K562 (cell line): ENCODE measurements around the gene IPO11. TPM values are rescaled to one million over a fixed set of nuclear protein-coding genes. Genes with fewer than 3 reads are reported as not detected.

Experiments
- BHLHE40 ChIP-seq: IDR thresholded peaks from 2 replicates; pipeline ENCODE4 v1.6.1; 2011; ENCODE audit warnings: low read length, improper control_type of control experiment
- CREB1 ChIP-seq, 2 experiments: sonication (generic) in 1 of 2; formaldehyde crosslinking in 1 of 2; IDR thresholded peaks; 2 replicates each; pipeline versions ENCODE4 v1.6.1 to v1.8.0; 2012 to 2022; ENCODE audit warnings: inconsistent platforms in 1 of 2, mild to moderate bottlenecking in 1 of 2, missing genetic modification reagents in 1 of 2, moderate library complexity in 1 of 2
- GTF2E2 ChIP-seq: fragments of 200-800 bp; sonication (Bioruptor generic); IDR thresholded peaks from 2 replicates; pipeline ENCODE4 v1.6.1; 2016; ENCODE audit warnings: missing genetic modification characterization, missing compliant biosample characterization
- HDAC8 ChIP-seq: fragments of 450-650 bp; IDR thresholded peaks from 2 replicates; pipeline ENCODE4 v1.6.1; 2016; ENCODE audit warnings: mild to moderate bottlenecking, missing genetic modification characterization, moderate library complexity, missing compliant biosample characterization
- MEF2D ChIP-seq: conservative IDR thresholded peaks from 2 replicates; pipeline ENCODE4 v1.6.1; 2016; ENCODE audit warnings: low read depth, missing genetic modification characterization, missing compliant biosample characterization
- MGA ChIP-seq: fragments of 450-650 bp; IDR thresholded peaks from 2 replicates; pipeline ENCODE4 v1.6.1; 2016; ENCODE audit warnings: mild to moderate bottlenecking, moderate library complexity
- RFX1 ChIP-seq: fragments of 450-650 bp; IDR thresholded peaks from 2 replicates; pipeline ENCODE4 v1.6.1; 2016; ENCODE audit warnings: mild to moderate bottlenecking, moderate library complexity
- SNRNP70 ChIP-seq: fragments of 200-400 bp; formaldehyde crosslinking; optimal IDR thresholded peaks from 2 replicates; pipeline ENCODE3; 2017; ENCODE audit warnings: low read depth, low read length
- SRSF7 ChIP-seq: fragments of 200-400 bp; formaldehyde crosslinking; optimal IDR thresholded peaks from 2 replicates; pipeline ENCODE3; 2017; ENCODE audit warnings: mild to moderate bottlenecking, low read depth, low read length
- TRIM28 ChIP-seq: fragments of 450-650 bp; IDR thresholded peaks from 2 replicates; pipeline ENCODE4 v1.6.1; 2017
- ZNF146 ChIP-seq: IDR thresholded peaks from one replicate; pipeline ENCODE4 v1.6.1; 2018; ENCODE audit warnings: missing compliant biosample characterization; ENCODE audit not compliant: unreplicated experiment
- polyA plus RNA-seq, 8 experiments: library from polyadenylated mRNA; depleted of rRNA in 4 of 8; stranded (reverse) in 5 of 8; unstranded in 3 of 8; fragments of >200 nt; fragmentation: Nextera tagmentation in 2 of 8; fragmentation: Illumina TruSeq in 1 of 8; extraction: Ambion mirVana in 2 of 8; extraction: Trizol in 1 of 8; gene quantifications; 2 replicates each; pipeline versions ENCODE4 v1.2.1 to v1.2.3, GENCODE V29; 2011 to 2014; ENCODE audit warnings: inconsistent platforms in 1 of 8, missing spikeins in 1 of 8
- total RNA-seq, 7 experiments: library from RNA; depleted of rRNA in 6 of 7; stranded (reverse); fragments of >200 nt in 6 of 7; fragmentation: Illumina TruSeq in 2 of 7; extraction: Trizol in 2 of 7; gene quantifications; 2 replicates each; pipeline versions ENCODE4 v1.2.1 to v1.2.3, GENCODE V29; 2011 to 2021; ENCODE audit warnings: low replicate concordance in 1 of 7
- TF ChIP-seq, protein P1 (sequence below): fragments of 250-450 bp; sonication (Bioruptor Pico); IDR thresholded peaks from 2 replicates; pipeline ENCODE4 v1.4.0; 2020; ENCODE audit warnings: borderline replicate concordance
- TF ChIP-seq, protein P2 (sequence below): IDR thresholded peaks from 2 replicates; pipeline ENCODE4 v1.6.1; 2016; ENCODE audit warnings: missing genetic modification characterization, missing compliant biosample characterization
- TF ChIP-seq, protein P3 (sequence below): sonication (generic); formaldehyde crosslinking; IDR thresholded peaks from 2 replicates; pipeline ENCODE4 v1.9.0; 2022; ENCODE audit warnings: mild to moderate bottlenecking, missing genetic modification reagents

IPO11 gene
- total and polyA plus RNA-seq, 9 of the 15 experiments (the other 6 are each of a cell fraction or from before 2014, with no cell fraction given): 38.7 to 96.0 (median 70.9) TPM

DNA sequence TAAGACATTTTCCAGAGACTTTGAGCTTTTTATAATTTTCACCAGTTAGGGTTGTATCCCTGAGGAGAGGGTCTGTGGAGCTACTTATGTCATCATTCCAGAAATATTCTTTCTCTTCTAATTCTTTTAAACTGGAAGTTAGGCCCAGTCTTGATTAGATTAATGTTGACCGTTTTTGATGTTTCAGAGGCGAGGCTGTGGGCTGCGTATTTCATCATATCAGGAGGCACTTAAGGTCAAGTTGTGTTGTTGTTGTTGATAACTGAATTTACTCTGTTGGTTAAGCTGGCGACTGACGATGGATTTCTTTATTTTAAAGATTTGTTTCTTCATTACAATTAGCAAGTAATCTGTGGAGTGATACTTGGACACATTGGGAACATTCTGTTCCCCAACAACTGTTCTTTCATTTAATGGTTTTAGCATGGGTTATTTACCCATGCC, 20.1 kb downstream of the IPO11 start (continued):
- TF ChIP-seq, protein P1, sequence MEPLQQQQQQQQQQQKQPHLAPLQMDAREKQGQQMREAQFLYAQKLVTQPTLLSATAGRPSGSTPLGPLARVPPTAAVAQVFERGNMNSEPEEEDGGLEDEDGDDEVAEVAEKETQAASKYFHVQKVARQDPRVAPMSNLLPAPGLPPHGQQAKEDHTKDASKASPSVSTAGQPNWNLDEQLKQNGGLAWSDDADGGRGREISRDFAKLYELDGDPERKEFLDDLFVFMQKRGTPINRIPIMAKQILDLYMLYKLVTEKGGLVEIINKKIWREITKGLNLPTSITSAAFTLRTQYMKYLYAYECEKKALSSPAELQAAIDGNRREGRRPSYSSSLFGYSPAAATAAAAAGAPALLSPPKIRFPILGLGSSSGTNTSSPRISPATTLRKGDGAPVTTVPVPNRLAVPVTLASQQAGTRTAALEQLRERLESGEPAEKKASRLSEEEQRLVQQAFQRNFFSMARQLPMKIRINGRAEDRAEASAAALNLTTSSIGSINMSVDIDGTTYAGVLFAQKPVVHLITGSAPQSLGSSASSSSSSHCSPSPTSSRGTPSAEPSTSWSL (CRISPR knock-in tag): no peak
- TF ChIP-seq TRIM28: no peak
- TF ChIP-seq SNRNP70: no peak
- TF ChIP-seq HDAC8 (tag): no peak
- no peak for TF ChIP-seq MEF2D (tag)
- TF ChIP-seq CREB1 (IDR thresholded peaks at IDR 0.05): no peak
- TF ChIP-seq CREB1 (CRISPR knock-in tag; IDR thresholded peaks at IDR 0.05): no peak
- TF ChIP-seq RFX1: no peak
- TF ChIP-seq, protein P2, sequence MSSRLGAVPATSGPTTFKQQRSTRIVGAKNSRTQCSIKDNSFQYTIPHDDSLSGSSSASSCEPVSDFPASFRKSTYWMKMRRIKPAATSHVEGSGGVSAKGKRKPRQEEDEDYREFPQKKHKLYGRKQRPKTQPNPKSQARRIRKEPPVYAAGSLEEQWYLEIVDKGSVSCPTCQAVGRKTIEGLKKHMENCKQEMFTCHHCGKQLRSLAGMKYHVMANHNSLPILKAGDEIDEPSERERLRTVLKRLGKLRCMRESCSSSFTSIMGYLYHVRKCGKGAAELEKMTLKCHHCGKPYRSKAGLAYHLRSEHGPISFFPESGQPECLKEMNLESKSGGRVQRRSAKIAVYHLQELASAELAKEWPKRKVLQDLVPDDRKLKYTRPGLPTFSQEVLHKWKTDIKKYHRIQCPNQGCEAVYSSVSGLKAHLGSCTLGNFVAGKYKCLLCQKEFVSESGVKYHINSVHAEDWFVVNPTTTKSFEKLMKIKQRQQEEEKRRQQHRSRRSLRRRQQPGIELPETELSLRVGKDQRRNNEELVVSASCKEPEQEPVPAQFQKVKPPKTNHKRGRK: no peak
- no peak for TF ChIP-seq MGA
- no peak for TF ChIP-seq GTF2E2 (tag)
- no peak for TF ChIP-seq ZNF146 (CRISPR knock-in tag)
- TF ChIP-seq BHLHE40: no peak
- TF ChIP-seq, protein P3, sequence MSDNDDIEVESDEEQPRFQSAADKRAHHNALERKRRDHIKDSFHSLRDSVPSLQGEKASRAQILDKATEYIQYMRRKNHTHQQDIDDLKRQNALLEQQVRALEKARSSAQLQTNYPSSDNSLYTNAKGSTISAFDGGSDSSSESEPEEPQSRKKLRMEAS (CRISPR knock-in tag): no peak
- no peak for TF ChIP-seq SRSF7
